Stimulated activated CD4-positive, alpha-beta T cell treated with anti-CD3 and anti-CD28 coated beads, Interleukin-4, amount 100 ng/mL, for 1 hour (primary cell): ENCODE data around the gene ADORA2A.

ENCODE experiments used
- DNase-seq: peaks from one replicate; pipeline ENCODE4 v3.0.0-alpha.2; 2020

Gene ADORA2A

DNA sequence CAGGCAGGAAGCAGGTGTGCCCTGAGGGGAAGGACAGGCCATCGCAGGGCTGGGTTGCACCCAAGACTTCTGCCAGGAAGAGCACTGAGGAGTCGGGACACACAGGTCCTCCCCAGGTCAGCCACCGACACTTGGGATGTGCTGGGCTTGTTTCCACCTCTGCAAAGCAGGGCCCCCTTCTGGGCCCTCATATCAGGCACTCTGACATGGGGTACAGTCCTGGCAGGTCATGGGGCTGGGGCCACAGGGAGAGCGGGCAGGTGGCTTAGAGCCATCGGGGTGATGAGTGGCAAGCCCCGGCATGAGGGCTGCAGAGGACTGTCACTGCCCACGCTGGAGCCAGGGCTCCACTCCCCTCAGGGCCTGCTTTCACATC is 7.9 kb upstream of the ADORA2A start:
- no peak for DNase-seq

DNA sequence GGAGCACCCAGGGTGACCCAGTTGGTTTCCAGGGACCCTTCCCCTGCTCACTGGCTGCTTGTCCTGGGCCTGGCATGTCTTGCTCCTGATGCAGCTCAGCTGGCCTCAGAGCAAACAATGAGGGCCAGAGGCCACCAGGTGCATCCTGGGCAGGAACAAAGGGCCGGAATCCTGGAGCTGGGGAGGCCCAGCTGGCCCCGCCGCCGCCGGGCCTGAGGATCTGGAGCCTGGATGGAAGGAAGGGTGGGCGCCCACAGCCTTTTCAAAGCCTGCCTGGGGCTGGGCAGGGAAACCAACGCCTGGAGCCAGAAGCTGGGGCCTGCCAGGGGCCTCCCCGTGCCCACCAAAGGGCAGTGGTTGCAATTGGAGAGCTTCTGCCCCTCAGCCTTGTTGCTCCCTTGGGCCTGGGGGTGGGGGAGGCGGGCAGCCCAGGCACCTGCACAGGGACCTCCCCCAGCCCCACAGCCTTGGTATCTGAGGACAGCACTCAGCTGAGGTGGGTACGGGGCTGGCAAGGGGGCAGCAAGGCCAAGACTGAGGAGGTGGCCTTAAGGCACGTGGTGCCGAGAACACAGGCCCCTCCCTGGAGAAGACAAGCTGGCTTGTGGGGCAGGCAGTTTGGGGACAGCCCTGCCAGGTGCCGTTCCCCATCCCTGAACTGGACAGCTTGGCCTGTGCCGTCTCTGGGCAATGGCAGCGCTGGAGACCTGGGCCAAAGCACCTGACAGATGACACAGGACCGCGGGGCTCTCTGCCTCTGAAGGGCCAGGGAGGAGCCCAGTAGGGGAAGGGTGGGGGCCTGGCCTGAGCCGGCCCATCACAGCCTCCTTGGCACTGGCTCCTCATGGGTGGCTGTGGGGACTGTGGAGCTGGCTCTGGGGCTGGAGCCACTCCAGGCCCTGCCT is 7.1 kb upstream of the ADORA2A start:
- no peak for DNase-seq

DNA sequence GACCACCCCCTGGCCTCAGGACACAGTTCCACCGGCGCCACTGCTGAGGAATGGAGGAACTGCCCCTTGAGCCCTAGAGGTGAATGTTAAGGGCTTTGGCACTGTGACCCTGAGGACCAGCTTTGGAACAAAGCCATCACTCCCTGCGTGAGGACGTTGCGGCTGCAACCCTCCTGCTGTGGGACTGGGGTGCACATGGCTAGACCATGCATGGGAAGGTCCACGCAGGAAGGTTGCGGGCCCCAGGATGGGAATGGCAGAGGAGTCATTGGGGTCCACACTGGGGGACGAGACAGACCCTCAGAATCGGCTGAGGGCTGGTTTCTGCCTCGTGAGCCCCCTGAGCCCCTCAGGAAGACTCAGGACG is 6.4 kb upstream of the ADORA2A start:
- no peak for DNase-seq

GRCh38 chr22:24421428-24421931 is 5.9 kb upstream of the ADORA2A start:
- DNase-seq, result peak; percentile 37

DNA sequence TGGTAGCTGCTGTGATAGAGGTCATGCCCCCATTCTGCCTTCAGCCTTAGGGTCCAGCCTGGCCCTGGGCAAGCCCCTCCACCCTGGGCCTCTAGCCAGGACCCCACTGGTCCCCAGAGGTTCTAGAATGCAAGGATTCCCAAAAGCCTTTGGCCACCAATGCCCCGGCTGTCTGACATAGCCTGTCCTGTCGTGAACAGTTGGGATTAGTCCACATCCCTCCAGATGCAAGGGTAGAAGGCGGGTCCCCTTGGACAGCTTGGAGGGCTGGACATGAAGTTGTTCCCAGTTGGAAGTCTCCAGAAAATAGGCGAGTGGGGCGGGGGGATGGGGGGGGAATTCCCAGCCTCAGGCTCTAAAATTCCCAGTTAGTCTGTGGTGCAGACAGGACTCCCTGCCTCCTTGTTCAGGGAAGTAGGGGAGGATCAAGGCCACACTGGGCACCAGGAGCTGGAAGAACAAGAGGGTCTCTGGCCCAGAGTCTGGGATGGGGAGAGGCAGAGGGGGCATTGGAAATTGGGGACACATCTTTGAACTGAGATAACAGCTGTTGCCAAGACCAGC is 5.2 kb upstream of the ADORA2A start:
- DNase-seq, result no peak

DNA sequence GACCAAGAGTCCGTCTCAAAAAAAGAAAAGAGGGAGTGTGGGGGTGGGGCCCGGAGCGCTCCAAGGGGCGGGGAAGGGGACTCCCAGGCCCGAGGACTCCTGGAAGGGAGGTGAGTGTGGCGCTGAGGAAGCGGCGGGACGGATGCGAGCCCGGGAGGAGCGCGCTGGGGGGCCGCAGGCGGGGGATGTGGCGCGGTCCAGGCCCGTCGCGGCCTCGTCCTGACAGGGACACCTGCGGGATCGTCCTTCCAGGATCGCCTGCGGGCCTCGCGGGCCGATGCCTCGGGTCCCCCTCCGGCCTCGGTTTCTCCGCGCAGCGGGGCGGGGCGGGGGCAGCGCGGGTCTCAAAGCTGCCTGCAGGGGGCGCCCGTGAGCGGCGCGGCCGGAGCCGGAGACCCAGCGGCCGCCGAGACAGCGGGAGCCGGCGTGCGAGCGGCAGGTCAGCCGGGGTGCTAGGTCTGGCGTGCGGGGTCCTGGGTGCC is 3.8 kb upstream of the ADORA2A start:
- peak; percentile 72 for DNase-seq

DNA sequence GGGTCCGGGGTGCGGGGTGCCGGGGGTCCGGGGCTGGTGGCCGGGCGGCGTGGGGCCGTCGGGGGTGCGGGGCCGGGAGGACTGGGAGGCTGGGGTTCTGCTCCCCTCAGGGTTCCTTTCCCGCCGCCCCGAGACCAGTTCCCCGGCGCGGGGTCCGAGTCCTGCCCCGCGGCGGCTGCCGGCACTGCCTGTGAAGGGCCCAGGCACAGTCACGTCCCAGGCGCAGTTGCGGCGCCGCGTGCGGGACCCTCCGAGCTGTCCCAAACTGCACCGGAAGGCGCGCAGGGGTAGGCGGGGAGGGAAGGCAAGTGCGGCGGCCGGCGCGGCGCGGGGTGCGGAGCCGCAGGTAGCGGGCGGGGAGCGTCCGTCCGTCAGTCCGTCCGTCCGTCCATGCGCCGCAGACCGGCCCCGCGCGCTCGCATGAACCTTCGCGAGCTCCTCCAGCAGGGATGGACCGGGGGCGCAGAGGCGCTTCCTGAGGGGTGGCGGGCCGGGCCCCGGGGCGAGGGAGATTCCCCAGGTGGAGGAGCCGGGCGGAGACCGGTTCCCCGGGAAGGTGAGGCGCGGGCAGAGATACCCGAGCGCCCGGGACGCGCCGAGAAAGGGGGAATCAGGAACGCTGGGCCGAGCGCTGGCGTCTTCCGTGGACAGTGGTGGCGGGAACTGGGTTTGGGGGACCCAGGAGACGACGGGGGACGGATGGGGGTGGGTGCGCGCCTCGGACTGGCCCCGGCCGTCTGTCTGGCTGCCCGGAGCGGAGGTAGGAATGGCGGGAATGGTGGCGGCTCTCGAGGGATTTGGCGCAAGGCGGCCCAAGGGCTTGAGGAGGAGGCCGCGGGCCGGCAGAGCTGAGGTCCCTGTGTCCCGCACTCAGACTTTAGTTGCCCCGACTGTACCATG is 3.1 kb upstream of the ADORA2A start:
- peak; percentile 59 for DNase-seq

DNA sequence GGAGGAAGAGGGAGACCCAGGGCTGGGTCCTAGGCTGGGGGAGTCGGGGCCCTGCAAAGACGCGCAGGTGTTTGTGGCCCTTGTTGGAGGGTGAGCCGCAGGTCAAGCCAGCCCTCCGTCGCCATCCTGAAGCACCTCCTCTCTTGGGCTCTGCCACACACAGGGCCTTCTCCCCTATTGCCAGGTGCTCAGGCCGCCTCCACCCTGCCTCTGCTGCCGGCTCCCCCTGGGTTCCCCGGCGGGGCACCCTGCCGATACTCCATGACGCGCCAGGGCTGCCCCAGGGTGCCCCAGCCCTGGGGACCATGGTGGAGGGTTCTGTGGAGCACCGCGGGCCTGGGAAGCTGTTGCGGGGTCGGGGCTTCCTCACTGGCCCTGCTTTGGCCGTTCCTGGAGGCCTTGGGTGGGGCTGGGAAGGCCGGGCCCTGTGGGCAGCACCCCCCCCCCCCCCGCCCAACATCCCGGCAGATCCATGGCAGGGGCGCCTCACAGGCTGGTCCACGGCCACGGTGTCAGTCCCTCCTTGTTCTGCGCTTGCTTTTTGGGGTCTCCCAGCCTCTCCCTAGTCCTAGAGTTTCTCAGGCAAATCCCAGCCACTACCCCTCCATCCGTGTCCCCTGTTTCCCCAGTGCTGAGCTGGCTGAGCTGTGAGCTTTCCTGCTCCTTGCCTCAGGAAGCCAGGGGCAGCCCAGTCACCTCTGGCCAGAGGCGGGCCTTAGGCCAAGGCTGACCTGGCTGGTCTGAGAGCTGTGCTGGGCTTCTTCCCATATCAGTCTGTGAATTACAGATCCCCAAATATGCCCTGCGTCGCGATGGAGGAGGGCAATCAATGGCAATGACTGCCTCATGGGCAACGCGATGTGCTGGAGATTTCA is 2.3 kb upstream of the ADORA2A start:
- DNase-seq, result no peak

DNA sequence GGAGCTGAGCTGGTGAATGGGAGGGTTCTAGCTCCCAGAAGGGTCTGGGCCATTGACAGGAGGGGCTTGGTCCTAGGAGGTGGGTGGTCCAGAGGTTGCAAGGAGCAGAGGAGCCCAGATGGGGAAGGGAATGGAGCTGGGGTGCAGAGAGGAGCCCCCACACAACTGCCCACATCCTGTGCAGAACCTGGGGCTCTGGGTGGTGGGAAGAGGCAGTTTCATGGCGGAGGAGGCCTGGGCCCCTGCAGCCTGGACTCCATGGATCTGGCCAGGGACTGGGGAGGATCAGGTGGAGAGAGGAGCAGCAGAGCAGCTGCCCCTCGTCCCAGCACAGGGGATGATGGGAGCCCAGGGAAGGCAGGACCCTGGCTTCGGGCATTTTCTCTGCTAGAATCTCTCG is 963 bp upstream of the ADORA2A start:
- DNase-seq, result no peak

GRCh38 chr22:24426851-24427499 is 424 bp upstream of the ADORA2A start:
- no peak for DNase-seq

DNA sequence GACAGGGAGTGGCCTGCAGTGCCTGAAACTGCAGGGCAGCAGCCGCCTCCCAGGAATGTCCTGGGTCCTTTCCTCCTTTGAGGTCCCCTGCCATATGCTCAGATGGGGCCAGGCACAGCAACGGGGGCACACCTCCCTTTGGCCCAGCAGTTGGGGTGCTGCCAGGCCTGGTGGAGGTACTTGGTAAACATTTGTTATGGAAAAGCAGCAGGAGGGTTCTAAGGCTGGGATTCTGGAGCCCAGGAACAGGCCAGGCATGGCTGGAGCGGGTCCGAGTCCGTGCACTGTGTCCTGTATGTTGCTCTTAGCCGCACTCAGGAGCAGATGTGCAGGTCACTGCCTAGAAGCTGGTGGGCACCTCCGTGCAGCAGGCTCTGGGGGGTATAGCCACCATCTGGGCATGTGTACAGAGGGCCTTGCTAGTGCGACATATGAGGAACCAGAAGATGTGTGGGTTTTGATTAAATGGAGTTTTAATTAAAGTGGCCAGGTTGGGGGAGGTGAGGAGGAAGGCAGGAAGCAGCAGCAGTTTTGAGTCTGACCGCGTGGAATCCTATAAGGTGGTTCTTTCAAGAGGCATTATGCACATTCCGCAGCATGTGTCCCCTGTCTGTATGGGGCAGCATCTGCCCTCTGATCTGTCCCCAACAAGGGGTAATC is 1.5 kb downstream of the ADORA2A start:
- no peak for DNase-seq

DNA sequence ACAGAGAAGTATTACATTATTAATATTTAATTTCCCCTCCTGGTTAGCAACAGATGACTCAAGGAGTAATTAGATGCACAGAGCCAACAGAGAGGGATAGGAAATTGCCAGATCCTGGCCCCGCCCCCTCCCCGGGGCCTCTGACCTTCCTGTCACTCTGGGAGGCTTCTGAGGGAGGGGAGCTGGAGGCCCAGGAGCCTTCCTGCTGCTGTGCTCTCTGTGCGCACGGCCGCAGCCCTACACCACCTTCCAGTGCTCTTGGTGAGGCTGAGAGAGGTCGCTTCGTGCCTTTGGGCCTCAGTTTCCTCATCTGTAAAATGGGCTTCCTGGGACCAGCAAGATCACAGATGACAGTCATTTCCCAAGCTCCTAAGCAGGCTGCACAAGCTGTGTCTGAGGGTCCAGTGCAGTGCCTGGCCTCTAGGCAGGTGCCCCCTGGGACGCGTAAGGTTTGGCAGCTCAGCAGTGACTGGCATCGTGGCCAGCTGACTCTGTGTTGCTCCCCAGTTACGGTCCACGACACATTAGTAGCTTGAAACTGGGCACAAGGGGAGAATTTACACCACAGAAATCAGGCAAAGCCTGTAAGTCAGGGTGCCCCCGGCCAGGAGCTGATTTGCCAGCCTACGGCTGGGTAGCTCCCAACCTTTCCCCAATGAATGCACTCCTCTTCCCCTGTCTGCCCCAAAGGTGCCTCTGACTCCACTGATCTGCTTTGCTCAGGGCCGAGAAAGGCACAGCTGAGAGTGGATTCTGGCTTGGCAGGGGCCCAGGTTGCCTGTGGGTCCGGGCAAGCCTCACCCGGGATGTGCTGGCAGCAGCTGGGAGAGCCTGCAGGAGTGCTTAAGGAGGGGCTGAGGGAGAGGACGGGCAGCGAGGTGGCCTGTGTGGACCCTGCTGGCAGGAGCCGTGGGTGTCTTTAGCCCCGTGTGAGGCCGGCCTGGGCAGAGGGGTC is 2.3 kb downstream of the ADORA2A start:
- DNase-seq, result peak; percentile 66

DNA sequence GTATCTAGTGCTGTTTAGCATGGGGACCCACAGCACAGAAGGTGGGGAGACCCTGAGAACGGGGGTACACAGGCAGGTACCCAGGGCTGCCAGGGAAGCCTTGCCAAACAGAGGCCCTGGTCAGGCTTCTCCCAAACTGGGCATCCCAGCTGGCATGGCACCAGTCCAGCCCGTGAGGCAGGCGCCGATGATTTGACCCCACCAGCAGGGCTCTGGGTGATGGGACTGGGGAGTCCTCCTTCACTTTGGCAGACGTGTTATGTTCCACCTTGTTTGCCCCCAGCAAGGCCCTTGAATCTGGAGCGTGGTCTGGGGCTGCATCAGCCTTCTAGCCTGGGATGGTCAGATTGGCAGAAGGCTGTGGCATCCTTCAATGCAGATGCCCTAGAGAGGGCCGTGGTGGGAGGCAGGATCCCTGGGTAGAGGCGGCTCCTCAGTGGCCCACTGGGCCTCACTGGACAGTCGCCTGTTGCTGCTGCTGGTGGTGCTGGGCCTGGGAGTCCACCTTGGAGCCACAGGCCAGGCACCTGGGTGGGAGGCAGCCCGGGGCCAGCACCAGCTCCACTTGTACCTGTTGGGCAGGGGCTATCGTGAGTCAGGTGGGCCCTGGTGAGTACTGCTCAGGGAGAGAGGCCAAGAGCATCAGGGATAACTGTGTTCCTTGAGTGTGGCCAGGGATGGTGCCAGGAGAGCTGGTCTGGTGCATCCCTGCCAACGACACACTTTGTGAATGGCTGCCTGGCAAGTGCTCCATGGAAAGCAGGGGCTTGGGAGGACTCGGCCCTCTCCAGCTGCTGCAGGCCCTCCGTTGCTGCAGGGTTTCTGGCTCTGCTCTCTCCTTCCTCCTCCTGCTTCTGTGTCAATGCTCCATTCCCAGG is 3.3 kb downstream of the ADORA2A start:
- no peak for DNase-seq

- no peak for DNase-seq
These were observed 4.1 kb downstream of the ADORA2A start for GRCh38 chr22:24431309-24432034.

DNA sequence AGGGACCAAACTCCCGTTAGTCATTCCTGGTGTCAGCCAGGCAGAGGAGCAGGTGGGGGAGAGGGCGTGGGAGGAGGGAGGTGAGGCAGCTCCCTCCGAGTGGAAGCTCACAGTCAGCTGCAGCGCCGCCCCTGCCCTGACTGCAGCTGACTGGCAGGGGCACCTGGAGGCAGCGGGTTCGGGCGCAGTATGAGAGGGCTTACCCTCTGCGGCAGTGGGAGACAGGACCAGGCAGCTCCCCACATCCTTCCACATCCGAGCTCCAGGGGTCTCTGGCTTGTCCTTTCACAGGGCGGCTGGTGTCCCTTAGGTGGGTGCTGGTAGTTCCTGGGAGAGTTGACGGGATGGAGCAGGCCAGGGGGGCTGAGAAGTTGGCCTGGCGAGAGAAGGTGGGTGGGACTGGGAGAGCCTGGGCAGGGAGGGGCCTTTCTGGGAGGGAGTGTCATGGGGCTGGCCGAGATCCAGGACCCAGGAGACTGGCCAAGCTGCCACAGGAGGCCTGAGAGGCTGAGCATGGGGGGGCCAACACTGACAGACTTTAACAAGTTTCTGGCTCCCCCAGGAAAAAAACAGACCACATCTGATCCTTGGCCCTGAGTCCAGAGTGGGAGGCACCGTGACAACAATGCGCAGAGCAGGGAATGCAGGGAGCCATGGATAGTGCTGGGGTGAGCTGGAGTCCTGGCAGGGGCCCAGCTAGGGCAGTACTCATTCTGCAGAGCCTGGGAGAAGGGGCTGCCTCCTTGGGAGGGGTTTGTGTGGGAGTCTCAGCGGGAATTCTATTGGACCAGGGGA is 4.9 kb downstream of the ADORA2A start:
- peak; percentile 49 for DNase-seq

DNA sequence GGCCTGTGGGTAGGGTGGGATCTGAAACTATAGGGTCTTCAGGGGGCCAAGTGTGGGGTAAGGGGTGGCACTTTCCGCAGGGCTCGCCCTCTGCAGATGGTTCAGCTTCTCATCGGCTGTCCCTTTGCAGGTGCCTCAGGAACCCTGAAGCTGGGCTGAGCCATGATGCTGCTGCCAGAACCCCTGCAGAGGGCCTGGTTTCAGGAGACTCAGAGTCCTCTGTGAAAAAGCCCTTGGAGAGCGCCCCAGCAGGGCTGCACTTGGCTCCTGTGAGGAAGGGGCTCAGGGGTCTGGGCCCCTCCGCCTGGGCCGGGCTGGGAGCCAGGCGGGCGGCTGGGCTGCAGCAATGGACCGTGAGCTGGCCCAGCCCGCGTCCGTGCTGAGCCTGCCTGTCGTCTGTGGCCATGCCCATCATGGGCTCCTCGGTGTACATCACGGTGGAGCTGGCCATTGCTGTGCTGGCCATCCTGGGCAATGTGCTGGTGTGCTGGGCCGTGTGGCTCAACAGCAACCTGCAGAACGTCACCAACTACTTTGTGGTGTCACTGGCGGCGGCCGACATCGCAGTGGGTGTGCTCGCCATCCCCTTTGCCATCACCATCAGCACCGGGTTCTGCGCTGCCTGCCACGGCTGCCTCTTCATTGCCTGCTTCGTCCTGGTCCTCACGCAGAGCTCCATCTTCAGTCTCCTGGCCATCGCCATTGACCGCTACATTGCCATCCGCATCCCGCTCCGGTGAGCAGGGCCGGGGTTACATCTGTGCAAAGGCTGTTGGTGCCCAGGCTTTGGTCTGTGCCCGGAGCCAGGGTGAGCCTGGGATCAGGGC is 5.8 kb downstream of the ADORA2A start:
- no peak for DNase-seq
